ENCODE results near the gene LRRC37A.
"Not testable (repeated sequence)": the region's sequence is repeated elsewhere in the genome, so short reads cannot be mapped to it uniquely, and the experiment has no call there.

The LRRC37A gene

GRCh38 chr17:46361755-46362154 lies 66.8 kb downstream of the LRRC37A start, which contains the start of gene ARL17B:
TSS of gene ARL17B (minus strand) at chr17:46361766. CDS start at chr17:46358397, 3,369 bp downstream.
- H3K4me1 Mint-ChIP-seq (ENCODE audit: low read depth); H3K27me3 Mint-ChIP-seq; H3K27ac Mint-ChIP-seq; H3K9me3 Mint-ChIP-seq; H3K36me3 Mint-ChIP-seq (ENCODE audit: low read depth); H3K4me3 Mint-ChIP-seq: not testable (repeated sequence)
- peak; percentile 71 for DNase-seq

- not testable (repeated sequence) for DNase-seq; H3K27ac Mint-ChIP-seq; H3K36me3 Mint-ChIP-seq (ENCODE audit: low read depth); H3K9me3 Mint-ChIP-seq; H3K4me1 Mint-ChIP-seq (ENCODE audit: low read depth); H3K4me3 Mint-ChIP-seq; H3K27me3 Mint-ChIP-seq
These were observed 72.6 kb downstream of the LRRC37A start for GRCh38 chr17:46367520-46367919.

- not testable (repeated sequence) for H3K4me1 Mint-ChIP-seq (ENCODE audit: low read depth); H3K36me3 Mint-ChIP-seq (ENCODE audit: low read depth); H3K4me3 Mint-ChIP-seq; H3K27me3 Mint-ChIP-seq; H3K27ac Mint-ChIP-seq; H3K9me3 Mint-ChIP-seq; DNase-seq
These were observed 77.6 kb downstream of the LRRC37A start for GRCh38 chr17:46372236-46373229.

GRCh38 chr17:46373418-46373817 lies 78.5 kb downstream of the LRRC37A start:
- H3K36me3 Mint-ChIP-seq (ENCODE audit: low read depth); H3K27me3 Mint-ChIP-seq; H3K4me1 Mint-ChIP-seq (ENCODE audit: low read depth); DNase-seq; H3K9me3 Mint-ChIP-seq; H3K27ac Mint-ChIP-seq; H3K4me3 Mint-ChIP-seq: not testable (repeated sequence)

- not testable (repeated sequence) for H3K36me3 Mint-ChIP-seq (ENCODE audit: low read depth); H3K4me1 Mint-ChIP-seq (ENCODE audit: low read depth); H3K4me3 Mint-ChIP-seq; H3K27me3 Mint-ChIP-seq; H3K9me3 Mint-ChIP-seq; H3K27ac Mint-ChIP-seq; DNase-seq
These were observed 88.2 kb downstream of the LRRC37A start for GRCh38 chr17:46383118-46383517.

GRCh38 chr17:46385491-46385890 lies 90.6 kb downstream of the LRRC37A start:
- H3K36me3 Mint-ChIP-seq (ENCODE audit: low read depth); H3K4me1 Mint-ChIP-seq (ENCODE audit: low read depth): not testable (repeated sequence)

More at GRCh38 chr17:46385491-46385890, 90.6 kb downstream of the LRRC37A start:
- H3K9me3 Mint-ChIP-seq, H3K27me3 Mint-ChIP-seq, H3K27ac Mint-ChIP-seq, DNase-seq, H3K4me3 Mint-ChIP-seq: not testable (repeated sequence)
